MM.1S (cell line): ENCODE results near the gene CLEC14A.

ENCODE experiments used
- DNase-seq: peaks from one replicate; pipeline ENCODE4 v3.0.0-alpha.2; 2015
- H2AFZ ChIP-seq: fragments of 300-600 bp; sonication (generic); 2 replicates; pipeline ENCODE4 v1.6.0; 2016; ENCODE audit warnings: antibody characterized with exemption, low read length
- H3F3A ChIP-seq: fragments of 300-600 bp; sonication (generic); 2 replicates; pipeline ENCODE4 v1.6.1; 2016; ENCODE audit warnings: mild to moderate bottlenecking, antibody characterized with exemption, low read length, moderate library complexity, mixed read lengths; ENCODE audit not compliant: insufficient read depth
- H3K27ac ChIP-seq: fragments of 300-600 bp; sonication (generic); 2 replicates; pipeline ENCODE4 v1.5.1; 2016; ENCODE audit warnings: mild to moderate bottlenecking, low read length
- H3K27me3 ChIP-seq: fragments of 300-600 bp; sonication (generic); replicated peaks from 2 replicates; pipeline ENCODE4 v1.6.0; 2016; ENCODE audit warnings: low read length; ENCODE audit not compliant: insufficient read depth
- H3K36me3 ChIP-seq: fragments of 300-600 bp; sonication (generic); replicated peaks from 2 replicates; pipeline ENCODE4 v1.6.1; 2016; ENCODE audit warnings: mild to moderate bottlenecking, low read length, mixed read lengths; ENCODE audit not compliant: insufficient read depth
- H3K4me1 ChIP-seq: fragments of 300-600 bp; sonication (generic); 2 replicates; pipeline ENCODE4 v1.6.1; 2016; ENCODE audit warnings: low read length, mixed read lengths
- H3K4me2 ChIP-seq: fragments of 300-600 bp; sonication (generic); 2 replicates; pipeline ENCODE4 v1.6.0; 2016; ENCODE audit warnings: low read depth, low read length
- H3K4me3 ChIP-seq: fragments of 300-600 bp; sonication (generic); 2 replicates; pipeline ENCODE4 v1.5.1; 2016; ENCODE audit warnings: low read length, mixed read lengths
- H3K79me2 ChIP-seq: fragments of 300-600 bp; sonication (generic); 2 replicates; pipeline ENCODE4 v1.6.1; 2016; ENCODE audit warnings: mixed run types, low read length, mixed read lengths
- H3K9ac ChIP-seq: fragments of 300-600 bp; sonication (generic); 2 replicates; pipeline ENCODE4 v1.6.1; 2016; ENCODE audit warnings: low read length, mixed read lengths
- H3K9me2 ChIP-seq: fragments of 300-600 bp; sonication (generic); replicated peaks from 2 replicates; pipeline ENCODE4 v1.6.1; 2016; ENCODE audit warnings: mild to moderate bottlenecking, low read length, mixed read lengths; ENCODE audit not compliant: insufficient read depth
- H3K9me3 ChIP-seq: fragments of 300-600 bp; sonication (generic); replicated peaks from 2 replicates; pipeline ENCODE4 v1.6.1; 2016; ENCODE audit warnings: mild to moderate bottlenecking, low read length, mixed read lengths; ENCODE audit not compliant: insufficient read depth
- H4K20me1 ChIP-seq: fragments of 300-600 bp; sonication (generic); 2 replicates; pipeline ENCODE4 v1.6.1; 2016; ENCODE audit warnings: mild to moderate bottlenecking, low read length, moderate library complexity, mixed read lengths; ENCODE audit not compliant: insufficient read depth
- EZH2 ChIP-seq: fragments of 300-600 bp; sonication (generic); optimal IDR thresholded peaks from 2 replicates; pipeline ENCODE3; 2017; ENCODE audit warnings: low read depth, mild to moderate bottlenecking, antibody characterized with exemption, low read length, mixed read lengths
- EZH2phosphoT487 ChIP-seq: fragments of 300-600 bp; sonication (generic); IDR thresholded peaks from 2 replicates; pipeline ENCODE4 v1.6.1; 2018; ENCODE audit warnings: antibody characterized with exemption, low read length
- TF ChIP-seq, protein P1 (sequence below): fragments of 300-600 bp; sonication (generic); IDR thresholded peaks from 2 replicates; pipeline ENCODE4 v1.5.1; 2016; ENCODE audit warnings: antibody characterized with exemption, low read length, mixed read lengths

The CLEC14A gene

GRCh38 chr14:38297681-38298080 lies 41.8 kb upstream of the CLEC14A start:
- no peaks in the 10 kb centered on the region for H4K20me1 ChIP-seq
- H3K4me1 ChIP-seq, result no peaks in the 10 kb centered on the region
- no peak overlapping the region for H3K9ac ChIP-seq
- no peak for DNase-seq
- H3K4me2 ChIP-seq, result no peak overlapping the region
- H3K27ac ChIP-seq, result no peak overlapping the region
- no peaks in the 10 kb centered on the region for H3K27me3 ChIP-seq
- no peak overlapping the region for H3K4me3 ChIP-seq
- H3K9me2 ChIP-seq, result no peaks in the 10 kb centered on the region
- TF ChIP-seq, protein P1, sequence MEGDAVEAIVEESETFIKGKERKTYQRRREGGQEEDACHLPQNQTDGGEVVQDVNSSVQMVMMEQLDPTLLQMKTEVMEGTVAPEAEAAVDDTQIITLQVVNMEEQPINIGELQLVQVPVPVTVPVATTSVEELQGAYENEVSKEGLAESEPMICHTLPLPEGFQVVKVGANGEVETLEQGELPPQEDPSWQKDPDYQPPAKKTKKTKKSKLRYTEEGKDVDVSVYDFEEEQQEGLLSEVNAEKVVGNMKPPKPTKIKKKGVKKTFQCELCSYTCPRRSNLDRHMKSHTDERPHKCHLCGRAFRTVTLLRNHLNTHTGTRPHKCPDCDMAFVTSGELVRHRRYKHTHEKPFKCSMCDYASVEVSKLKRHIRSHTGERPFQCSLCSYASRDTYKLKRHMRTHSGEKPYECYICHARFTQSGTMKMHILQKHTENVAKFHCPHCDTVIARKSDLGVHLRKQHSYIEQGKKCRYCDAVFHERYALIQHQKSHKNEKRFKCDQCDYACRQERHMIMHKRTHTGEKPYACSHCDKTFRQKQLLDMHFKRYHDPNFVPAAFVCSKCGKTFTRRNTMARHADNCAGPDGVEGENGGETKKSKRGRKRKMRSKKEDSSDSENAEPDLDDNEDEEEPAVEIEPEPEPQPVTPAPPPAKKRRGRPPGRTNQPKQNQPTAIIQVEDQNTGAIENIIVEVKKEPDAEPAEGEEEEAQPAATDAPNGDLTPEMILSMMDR, result no peak
- TF ChIP-seq EZH2phosphoT487 (no peak), EZH2 (no peak)
- no peaks in the 10 kb centered on the region for H3K36me3 ChIP-seq
- no peak overlapping the region for H2AFZ ChIP-seq
- H3F3A ChIP-seq, result no peaks in the 10 kb centered on the region
- H3K9me3 ChIP-seq, result no peaks in the 10 kb centered on the region
- no peaks in the 10 kb centered on the region for H3K79me2 ChIP-seq

- Histone ChIP-seq H3K36me3 (no peaks in the 10 kb centered on the region), H3K9ac (no peak overlapping the region), H3K9me2 (no peaks in the 10 kb centered on the region), H3K27ac (no peak overlapping the region), H3K79me2 (no peaks in the 10 kb centered on the region), H2AFZ (no peak overlapping the region), H3K9me3 (no peaks in the 10 kb centered on the region), H3K4me3 (no peak overlapping the region), H3K27me3 (no peaks in the 10 kb centered on the region), H3F3A (no peaks in the 10 kb centered on the region), H3K4me1 (no peaks in the 10 kb centered on the region), H4K20me1 (no peaks in the 10 kb centered on the region), H3K4me2 (no peak overlapping the region)
- TF ChIP-seq EZH2 (no peak), EZH2phosphoT487 (no peak)
- TF ChIP-seq, protein P1, result no peak
- DNase-seq, result no peak
Measured at GRCh38 chr14:38291681-38292467, 36.0 kb upstream of the CLEC14A start.

- no peaks in the 10 kb centered on the region for H3K27me3 ChIP-seq
- H3K9ac ChIP-seq, result no peak overlapping the region
- no peak overlapping the region for H3K4me2 ChIP-seq
- H3K4me1 ChIP-seq, result no peaks in the 10 kb centered on the region
- DNase-seq, result no peak
- no peaks in the 10 kb centered on the region for H3K9me3 ChIP-seq
- no peaks in the 10 kb centered on the region for H3F3A ChIP-seq
- H3K4me3 ChIP-seq, result no peak overlapping the region
- H2AFZ ChIP-seq, result no peak overlapping the region
- no peak overlapping the region for H3K27ac ChIP-seq
- no peaks in the 10 kb centered on the region for H3K9me2 ChIP-seq
- H4K20me1 ChIP-seq, result no peaks in the 10 kb centered on the region
- H3K79me2 ChIP-seq, result no peaks in the 10 kb centered on the region
- H3K36me3 ChIP-seq, result no peaks in the 10 kb centered on the region
- TF ChIP-seq EZH2, result no peak
- TF ChIP-seq, protein P1, result no peak
- TF ChIP-seq EZH2phosphoT487, result no peak
Measured at GRCh38 chr14:38290601-38291188, 34.8 kb upstream of the CLEC14A start.
